Ascending aorta (tissue), 2 donors: ENCODE measurements around the gene B3GAT3. TPM values are rescaled to one million over a fixed set of nuclear protein-coding genes. Genes with fewer than 3 reads are reported as not detected.

Experiments used
- DNase-seq, 2 donors: peaks; one replicate each; pipeline ENCODE4 v3.0.0-alpha.2; 2019; ENCODE audit warnings: low spot score in 2 of 2
- H3K27ac ChIP-seq, 2 donors: fragments of 200-600 bp; sonication (generic); one replicate each; pipeline ENCODE4 v1.5.1; 2016 to 2017; ENCODE audit warnings: mild to moderate bottlenecking in 1 of 2
- H3K27me3 ChIP-seq: fragments of 200-600 bp; sonication (generic); one replicate; pipeline ENCODE4 v1.5.1; 2017
- H3K36me3 ChIP-seq, 2 donors: fragments of 200-600 bp; sonication (generic); one replicate each; pipeline ENCODE4 v1.5.1; 2016
- H3K4me1 ChIP-seq, 2 donors: fragments of 200-600 bp; sonication (generic); one replicate each; pipeline ENCODE4 v1.5.1; 2016 to 2017; ENCODE audit warnings: mild to moderate bottlenecking in 1 of 2
- H3K4me3 ChIP-seq, 2 donors: fragments of 200-600 bp; sonication (generic); one replicate each; pipeline ENCODE4 v1.5.1; 2016 to 2017; ENCODE audit warnings: mild to moderate bottlenecking in 1 of 2
- H3K9me3 ChIP-seq, 2 donors: fragments of 200-600 bp; sonication (generic); one replicate each; pipeline ENCODE4 v1.5.1; 2016
- CTCF ChIP-seq, 3 experiments: fragments of 200-600 bp in 2 of 3; fragments of 450-650 bp in 1 of 3; sonication (generic) in 2 of 3; IDR thresholded peaks; one replicate each; pipeline ENCODE4 v1.5.1; 2016 to 2019; ENCODE audit warnings: antibody characterized with exemption in 3 of 3, mild to moderate bottlenecking in 1 of 3, moderate library complexity in 1 of 3
- intact Hi-C: fragments of 100-400 bp; cut with DNase I; formaldehyde crosslinking; loops from one replicate; pipeline ENCODE4 v1.15.1; 2023
- total RNA-seq: library from RNA; depleted of rRNA; stranded (reverse); fragments of >200 nt; gene quantifications from one replicate; pipeline ENCODE4 v1.1.0, GENCODE V29; 2016

B3GAT3 gene
- total RNA-seq, 1 donor from 2014 or later = 61.3 TPM

- H3K9me3 ChIP-seq = no peaks in the 10 kb centered on the region
- no peak for TF ChIP-seq CTCF (IDR thresholded peaks at IDR 0.05)
- H3K36me3 ChIP-seq = peaks cover 23 to 49% of the 10 kb centered on the region in 2 donors
- no peak overlapping the region for H3K4me3 ChIP-seq
- H3K27ac ChIP-seq = peak overlapping the region; percentile 89
- H3K4me1 ChIP-seq = peaks cover 10 to 15% of the 10 kb centered on the region in 2 donors
- intact Hi-C loops = no loop called here
- no peak for DNase-seq
- H3K27me3 ChIP-seq = no peaks in the 10 kb centered on the region
Observed at GRCh38 chr11:62577046-62577714, 44.6 kb downstream of the B3GAT3 start.

- H3K27ac ChIP-seq = peak overlapping the region; percentile 89
- no peak for DNase-seq
- no peaks in the 10 kb centered on the region for H3K9me3 ChIP-seq
- intact Hi-C loops = no loop called here
- no peaks in the 10 kb centered on the region for H3K27me3 ChIP-seq
- H3K4me1 ChIP-seq = peaks cover 10 to 15% of the 10 kb centered on the region in 2 donors
- H3K36me3 ChIP-seq = peaks cover 23 to 52% of the 10 kb centered on the region in 2 donors
- no peak for TF ChIP-seq CTCF (IDR thresholded peaks at IDR 0.05)
- peak overlapping the region in 1 of 2 donors; percentile 78 for H3K4me3 ChIP-seq
Observed at GRCh38 chr11:62575837-62576236, 45.9 kb downstream of the B3GAT3 start.

GRCh38 chr11:62575156-62575555, 46.6 kb downstream of the B3GAT3 start:
- H3K4me1 ChIP-seq = peaks cover 10 to 15% of the 10 kb centered on the region in 2 donors
- H3K27ac ChIP-seq = peak overlapping the region; percentile 89
- no peak for TF ChIP-seq CTCF (IDR thresholded peaks at IDR 0.05)
- DNase-seq = no peak
- intact Hi-C loops = no loop called here
- peak overlapping the region; percentile 66 to 78 for H3K4me3 ChIP-seq
- peaks cover 28 to 56% of the 10 kb centered on the region in 2 donors for H3K36me3 ChIP-seq
- no peaks in the 10 kb centered on the region for H3K27me3 ChIP-seq
- no peaks in the 10 kb centered on the region for H3K9me3 ChIP-seq

- no peak for DNase-seq
- Histone ChIP-seq H3K36me3 (peaks cover 29 to 56% of the 10 kb centered on the region in 2 donors), H3K9me3 (no peaks in the 10 kb centered on the region), H3K27ac (peak overlapping the region; percentile 89), H3K4me1 (peaks cover 10 to 15% of the 10 kb centered on the region in 2 donors), H3K27me3 (no peaks in the 10 kb centered on the region), H3K4me3 (peak overlapping the region; percentile 66 to 78)
- TF ChIP-seq CTCF (IDR thresholded peaks at IDR 0.05) = no peak
- intact Hi-C loops = loop anchor here (1.0 kb wide), 1 partner anchor 17 kb away; the partner anchor contains the start of gene TUT1
Observed at GRCh38 chr11:62574363-62575071, 47.3 kb downstream of the B3GAT3 start.

GRCh38 chr11:62573592-62574362, 48.0 kb downstream of the B3GAT3 start, which contains the start of gene EEF1G:
EEF1G (minus strand) TSS chr11:62573891; CDS start chr11:62573842, 49 bp downstream.
- Histone ChIP-seq H3K4me1 (peaks cover 10 to 15% of the 10 kb centered on the region in 2 donors), H3K4me3 (peak within 1 kb of the TSS; percentile 78 to 89), H3K27me3 (no peaks in the 10 kb centered on the region), H3K9me3 (no peaks in the 10 kb centered on the region), H3K36me3 (peaks cover 36 to 59% of the 10 kb centered on the region in 2 donors), H3K27ac (peak within 1 kb of the TSS; percentile 89)
- intact Hi-C loops = loop anchor here (1.0 kb wide), 1 partner anchor 18 kb away; the partner anchor contains the start of gene TUT1
- DNase-seq = peak; percentile 98 to 100
- TF ChIP-seq CTCF (IDR thresholded peaks at IDR 0.05) = no peak
